GM23338 (cell line): Measurements from ENCODE around the gene BRAF. TPM values are rescaled to one million over a fixed set of nuclear protein-coding genes. Genes with fewer than 3 reads are reported as not detected.

ENCODE experiments used
- ATAC-seq: fragments of 200-7000 bp; cut with Tn5 transposase; 3 replicates; pipeline ENCODE4 v1.9.1; 2020
- DNase-seq: peaks from one replicate; pipeline ENCODE4 v3.0.0-alpha.2; 2015; ENCODE audit warnings: low spot score
- H2AFZ ChIP-seq: fragments of 200-600 bp; sonication (generic); 2 replicates; pipeline ENCODE4 v1.8.0; 2016; ENCODE audit warnings: antibody characterized with exemption, mild to moderate bottlenecking, moderate library complexity
- H3F3A ChIP-seq: fragments of 200-600 bp; sonication (generic); replicated peaks from 2 replicates; pipeline ENCODE4 v1.8.0; 2017; ENCODE audit warnings: antibody characterized with exemption, mixed run types, low read depth
- H3K27ac ChIP-seq: fragments of 200-600 bp; sonication (generic); 2 replicates; pipeline ENCODE4 v1.6.1; 2016; ENCODE audit warnings: low read depth
- H3K27me3 ChIP-seq: fragments of 200-600 bp; sonication (generic); 2 replicates; pipeline ENCODE4 v1.8.0; 2016; ENCODE audit warnings: mild to moderate bottlenecking, mixed run types, moderate library complexity; ENCODE audit not compliant: insufficient read depth
- H3K36me3 ChIP-seq: fragments of 200-600 bp; sonication (generic); 2 replicates; pipeline ENCODE4 v1.8.0; 2016; ENCODE audit warnings: mild to moderate bottlenecking; ENCODE audit not compliant: insufficient read depth
- H3K4me1 ChIP-seq: fragments of 200-600 bp; sonication (generic); 2 replicates; pipeline ENCODE4 v1.8.0; 2016; ENCODE audit warnings: mild to moderate bottlenecking, moderate library complexity; ENCODE audit not compliant: insufficient read depth
- H3K4me2 ChIP-seq: fragments of 200-600 bp; sonication (generic); 2 replicates; pipeline ENCODE4 v1.7.1; 2017; ENCODE audit warnings: mixed run types
- H3K4me3 ChIP-seq: fragments of 200-600 bp; sonication (generic); 2 replicates; pipeline ENCODE4 v1.6.1; 2016; ENCODE audit warnings: mixed run types
- H3K79me2 ChIP-seq: fragments of 200-600 bp; sonication (generic); replicated peaks from 2 replicates; pipeline ENCODE4 v1.8.0; 2017; ENCODE audit warnings: mild to moderate bottlenecking; ENCODE audit not compliant: insufficient read depth
- H3K9me2 ChIP-seq: fragments of 200-600 bp; sonication (generic); 2 replicates; pipeline ENCODE4 v1.8.0; 2017; ENCODE audit not compliant: insufficient read depth
- H4K20me1 ChIP-seq: fragments of 200-600 bp; sonication (generic); replicated peaks from 2 replicates; pipeline ENCODE4 v1.8.0; 2017; ENCODE audit warnings: mild to moderate bottlenecking; ENCODE audit not compliant: insufficient read depth
- H3K27ac Mint-ChIP-seq: 2 replicates; pipeline ENCODE4 v1.8.0; 2020; ENCODE audit warnings: inconsistent platforms, mild to moderate bottlenecking, moderate library complexity, mixed read lengths
- H3K27me3 Mint-ChIP-seq: 3 replicates; pipeline ENCODE4 v1.8.0; 2022; ENCODE audit warnings: low read depth, mild to moderate bottlenecking, moderate library complexity, mixed read lengths, inconsistent platforms; ENCODE audit not compliant: insufficient read depth, poor library complexity
- H3K36me3 Mint-ChIP-seq: 3 replicates; pipeline ENCODE4 v1.8.0; 2021; ENCODE audit warnings: low read depth, mild to moderate bottlenecking, inconsistent platforms, moderate library complexity, mixed read lengths
- H3K4me1 Mint-ChIP-seq: 3 replicates; pipeline ENCODE4 v1.8.0; 2020; ENCODE audit warnings: mild to moderate bottlenecking, inconsistent platforms, mixed read lengths
- H3K4me3 Mint-ChIP-seq: 3 replicates; pipeline ENCODE4 v1.8.0; 2021; ENCODE audit warnings: moderate library complexity, mild to moderate bottlenecking, inconsistent platforms, mixed read lengths
- H3K9me3 Mint-ChIP-seq: 3 replicates; pipeline ENCODE4 v1.8.0; 2020; ENCODE audit warnings: moderate library complexity, mild to moderate bottlenecking, inconsistent platforms, mixed read lengths
- CREB1 ChIP-seq: fragments of 250-450 bp; sonication (Bioruptor Pico); IDR thresholded peaks from 2 replicates; pipeline ENCODE4 v1.5.0; 2020; ENCODE audit warnings: low read depth, mild to moderate bottlenecking, moderate library complexity
- EZH2 ChIP-seq: fragments of 200-600 bp; sonication (generic); IDR thresholded peaks from one replicate; pipeline ENCODE4 v1.8.0; 2017; ENCODE audit warnings: antibody characterized with exemption, mild to moderate bottlenecking, low read depth; ENCODE audit not compliant: unreplicated experiment
- JUNB ChIP-seq: IDR thresholded peaks from one replicate; pipeline ENCODE4 v1.6.1; 2016; ENCODE audit warnings: antibody characterized with exemption; ENCODE audit not compliant: unreplicated experiment
- NANOG ChIP-seq: IDR thresholded peaks from 2 replicates; pipeline ENCODE4 v1.6.1; 2016; ENCODE audit warnings: antibody characterized with exemption, borderline replicate concordance
- POLR2AphosphoS5 ChIP-seq: IDR thresholded peaks from 2 replicates; pipeline ENCODE4 v1.6.1; 2016; ENCODE audit warnings: antibody characterized with exemption, low read depth
- STAT1 ChIP-seq: IDR thresholded peaks from one replicate; pipeline ENCODE4 v1.6.1; 2016; ENCODE audit warnings: antibody characterized with exemption; ENCODE audit not compliant: unreplicated experiment
- ZNF114 ChIP-seq: fragments of 250-450 bp; sonication (Bioruptor Pico); IDR thresholded peaks from 2 replicates; pipeline ENCODE4 v1.5.0; 2020; ENCODE audit warnings: mild to moderate bottlenecking, moderate library complexity
- ZNF331 ChIP-seq: fragments of 250-450 bp; sonication (Bioruptor Pico); IDR thresholded peaks from 2 replicates; pipeline ENCODE4 v1.5.0; 2020; ENCODE audit warnings: low read depth, mild to moderate bottlenecking, moderate library complexity
- polyA plus RNA-seq: library from polyadenylated mRNA; unstranded; fragments of >200 nt; fragmentation: Nextera tagmentation; extraction: Ambion mirVana; gene quantifications from 2 replicates; pipeline ENCODE4 v1.2.1, GENCODE V29; 2016
- total RNA-seq: library from RNA; depleted of rRNA; stranded (reverse); fragments of >200 nt; shearing (Covaris generic); gene quantifications from 2 replicates; pipeline ENCODE4 v1.2.3, GENCODE V29; 2014
- TF ChIP-seq, protein P1 (sequence below): IDR thresholded peaks from 2 replicates; pipeline ENCODE4 v1.6.1; 2016; ENCODE audit warnings: antibody characterized with exemption
- TF ChIP-seq, protein P2 (sequence below), 2 experiments: fragments of 200-600 bp in 1 of 2; sonication (generic) in 1 of 2; conservative IDR thresholded peaks; 2 replicates each; pipeline versions ENCODE4 v1.5.1 to v1.6.1; 2016 to 2017; ENCODE audit warnings: antibody characterized with exemption in 2 of 2, low read depth in 2 of 2, mild to moderate bottlenecking in 2 of 2, moderate library complexity in 1 of 2
- TF ChIP-seq, protein P3 (sequence below): fragments of 250-450 bp; sonication (Bioruptor Pico); IDR thresholded peaks from 2 replicates; pipeline ENCODE4 v1.5.0; 2020; ENCODE audit warnings: mild to moderate bottlenecking, moderate library complexity
- TF ChIP-seq, protein P4 (sequence below): IDR thresholded peaks from one replicate; pipeline ENCODE4 v1.6.1; 2018; ENCODE audit warnings: antibody characterized with exemption; ENCODE audit not compliant: unreplicated experiment

BRAF gene
- total and polyA plus RNA-seq, 2 experiments from 2014 or later = 14.6 to 36.8 TPM

DNA sequence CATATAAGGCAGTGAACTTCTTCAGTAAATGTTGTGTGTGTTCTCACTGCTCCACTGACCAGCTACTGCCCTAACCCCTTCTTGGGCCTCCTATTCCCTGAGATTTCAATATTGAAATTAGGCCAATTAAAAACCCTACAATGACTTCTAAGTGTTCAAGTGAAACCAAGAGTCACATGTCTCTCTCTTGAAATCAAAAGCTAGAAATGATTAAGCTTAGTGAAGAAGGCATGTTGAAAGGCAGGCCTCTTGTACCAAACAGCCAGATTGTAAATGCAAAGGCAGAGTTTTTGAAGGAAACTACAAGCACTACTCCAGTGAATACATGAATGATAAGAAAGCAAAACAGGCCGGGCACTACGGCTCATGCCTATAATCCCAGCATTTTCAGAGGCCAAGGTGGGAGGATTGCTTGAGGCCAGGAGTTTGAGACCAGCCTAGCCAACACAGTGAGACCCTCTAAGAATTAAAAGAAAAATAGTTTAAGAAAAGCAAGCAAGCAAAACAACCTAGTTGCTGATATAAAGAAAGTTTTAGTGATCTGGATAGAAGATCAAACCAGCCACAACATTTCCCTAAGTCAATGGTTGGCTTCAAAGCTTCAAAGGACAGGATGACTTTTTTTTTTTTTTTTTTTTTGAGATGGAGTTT lies 22.3 kb downstream of the BRAF start:
- H4K20me1 ChIP-seq = peaks cover 13% of the 10 kb centered on the region
- no peak overlapping the region for H3K4me3 ChIP-seq
- TF ChIP-seq, protein P1, sequence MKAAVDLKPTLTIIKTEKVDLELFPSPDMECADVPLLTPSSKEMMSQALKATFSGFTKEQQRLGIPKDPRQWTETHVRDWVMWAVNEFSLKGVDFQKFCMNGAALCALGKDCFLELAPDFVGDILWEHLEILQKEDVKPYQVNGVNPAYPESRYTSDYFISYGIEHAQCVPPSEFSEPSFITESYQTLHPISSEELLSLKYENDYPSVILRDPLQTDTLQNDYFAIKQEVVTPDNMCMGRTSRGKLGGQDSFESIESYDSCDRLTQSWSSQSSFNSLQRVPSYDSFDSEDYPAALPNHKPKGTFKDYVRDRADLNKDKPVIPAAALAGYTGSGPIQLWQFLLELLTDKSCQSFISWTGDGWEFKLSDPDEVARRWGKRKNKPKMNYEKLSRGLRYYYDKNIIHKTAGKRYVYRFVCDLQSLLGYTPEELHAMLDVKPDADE = no peak
- TF ChIP-seq POLR2AphosphoS5 (no peak), NANOG (no peak), STAT1 (no peak), ZNF114 (CRISPR knock-in tag) (no peak), CREB1 (CRISPR knock-in tag) (no peak), EZH2 (no peak), ZNF331 (CRISPR knock-in tag) (no peak), JUNB (no peak)
- TF ChIP-seq, protein P2, sequence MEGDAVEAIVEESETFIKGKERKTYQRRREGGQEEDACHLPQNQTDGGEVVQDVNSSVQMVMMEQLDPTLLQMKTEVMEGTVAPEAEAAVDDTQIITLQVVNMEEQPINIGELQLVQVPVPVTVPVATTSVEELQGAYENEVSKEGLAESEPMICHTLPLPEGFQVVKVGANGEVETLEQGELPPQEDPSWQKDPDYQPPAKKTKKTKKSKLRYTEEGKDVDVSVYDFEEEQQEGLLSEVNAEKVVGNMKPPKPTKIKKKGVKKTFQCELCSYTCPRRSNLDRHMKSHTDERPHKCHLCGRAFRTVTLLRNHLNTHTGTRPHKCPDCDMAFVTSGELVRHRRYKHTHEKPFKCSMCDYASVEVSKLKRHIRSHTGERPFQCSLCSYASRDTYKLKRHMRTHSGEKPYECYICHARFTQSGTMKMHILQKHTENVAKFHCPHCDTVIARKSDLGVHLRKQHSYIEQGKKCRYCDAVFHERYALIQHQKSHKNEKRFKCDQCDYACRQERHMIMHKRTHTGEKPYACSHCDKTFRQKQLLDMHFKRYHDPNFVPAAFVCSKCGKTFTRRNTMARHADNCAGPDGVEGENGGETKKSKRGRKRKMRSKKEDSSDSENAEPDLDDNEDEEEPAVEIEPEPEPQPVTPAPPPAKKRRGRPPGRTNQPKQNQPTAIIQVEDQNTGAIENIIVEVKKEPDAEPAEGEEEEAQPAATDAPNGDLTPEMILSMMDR (conservative IDR thresholded peaks at IDR 0.05; ENCODE audit: low read depth in 2 of 2) = no peak
- TF ChIP-seq, protein P3, sequence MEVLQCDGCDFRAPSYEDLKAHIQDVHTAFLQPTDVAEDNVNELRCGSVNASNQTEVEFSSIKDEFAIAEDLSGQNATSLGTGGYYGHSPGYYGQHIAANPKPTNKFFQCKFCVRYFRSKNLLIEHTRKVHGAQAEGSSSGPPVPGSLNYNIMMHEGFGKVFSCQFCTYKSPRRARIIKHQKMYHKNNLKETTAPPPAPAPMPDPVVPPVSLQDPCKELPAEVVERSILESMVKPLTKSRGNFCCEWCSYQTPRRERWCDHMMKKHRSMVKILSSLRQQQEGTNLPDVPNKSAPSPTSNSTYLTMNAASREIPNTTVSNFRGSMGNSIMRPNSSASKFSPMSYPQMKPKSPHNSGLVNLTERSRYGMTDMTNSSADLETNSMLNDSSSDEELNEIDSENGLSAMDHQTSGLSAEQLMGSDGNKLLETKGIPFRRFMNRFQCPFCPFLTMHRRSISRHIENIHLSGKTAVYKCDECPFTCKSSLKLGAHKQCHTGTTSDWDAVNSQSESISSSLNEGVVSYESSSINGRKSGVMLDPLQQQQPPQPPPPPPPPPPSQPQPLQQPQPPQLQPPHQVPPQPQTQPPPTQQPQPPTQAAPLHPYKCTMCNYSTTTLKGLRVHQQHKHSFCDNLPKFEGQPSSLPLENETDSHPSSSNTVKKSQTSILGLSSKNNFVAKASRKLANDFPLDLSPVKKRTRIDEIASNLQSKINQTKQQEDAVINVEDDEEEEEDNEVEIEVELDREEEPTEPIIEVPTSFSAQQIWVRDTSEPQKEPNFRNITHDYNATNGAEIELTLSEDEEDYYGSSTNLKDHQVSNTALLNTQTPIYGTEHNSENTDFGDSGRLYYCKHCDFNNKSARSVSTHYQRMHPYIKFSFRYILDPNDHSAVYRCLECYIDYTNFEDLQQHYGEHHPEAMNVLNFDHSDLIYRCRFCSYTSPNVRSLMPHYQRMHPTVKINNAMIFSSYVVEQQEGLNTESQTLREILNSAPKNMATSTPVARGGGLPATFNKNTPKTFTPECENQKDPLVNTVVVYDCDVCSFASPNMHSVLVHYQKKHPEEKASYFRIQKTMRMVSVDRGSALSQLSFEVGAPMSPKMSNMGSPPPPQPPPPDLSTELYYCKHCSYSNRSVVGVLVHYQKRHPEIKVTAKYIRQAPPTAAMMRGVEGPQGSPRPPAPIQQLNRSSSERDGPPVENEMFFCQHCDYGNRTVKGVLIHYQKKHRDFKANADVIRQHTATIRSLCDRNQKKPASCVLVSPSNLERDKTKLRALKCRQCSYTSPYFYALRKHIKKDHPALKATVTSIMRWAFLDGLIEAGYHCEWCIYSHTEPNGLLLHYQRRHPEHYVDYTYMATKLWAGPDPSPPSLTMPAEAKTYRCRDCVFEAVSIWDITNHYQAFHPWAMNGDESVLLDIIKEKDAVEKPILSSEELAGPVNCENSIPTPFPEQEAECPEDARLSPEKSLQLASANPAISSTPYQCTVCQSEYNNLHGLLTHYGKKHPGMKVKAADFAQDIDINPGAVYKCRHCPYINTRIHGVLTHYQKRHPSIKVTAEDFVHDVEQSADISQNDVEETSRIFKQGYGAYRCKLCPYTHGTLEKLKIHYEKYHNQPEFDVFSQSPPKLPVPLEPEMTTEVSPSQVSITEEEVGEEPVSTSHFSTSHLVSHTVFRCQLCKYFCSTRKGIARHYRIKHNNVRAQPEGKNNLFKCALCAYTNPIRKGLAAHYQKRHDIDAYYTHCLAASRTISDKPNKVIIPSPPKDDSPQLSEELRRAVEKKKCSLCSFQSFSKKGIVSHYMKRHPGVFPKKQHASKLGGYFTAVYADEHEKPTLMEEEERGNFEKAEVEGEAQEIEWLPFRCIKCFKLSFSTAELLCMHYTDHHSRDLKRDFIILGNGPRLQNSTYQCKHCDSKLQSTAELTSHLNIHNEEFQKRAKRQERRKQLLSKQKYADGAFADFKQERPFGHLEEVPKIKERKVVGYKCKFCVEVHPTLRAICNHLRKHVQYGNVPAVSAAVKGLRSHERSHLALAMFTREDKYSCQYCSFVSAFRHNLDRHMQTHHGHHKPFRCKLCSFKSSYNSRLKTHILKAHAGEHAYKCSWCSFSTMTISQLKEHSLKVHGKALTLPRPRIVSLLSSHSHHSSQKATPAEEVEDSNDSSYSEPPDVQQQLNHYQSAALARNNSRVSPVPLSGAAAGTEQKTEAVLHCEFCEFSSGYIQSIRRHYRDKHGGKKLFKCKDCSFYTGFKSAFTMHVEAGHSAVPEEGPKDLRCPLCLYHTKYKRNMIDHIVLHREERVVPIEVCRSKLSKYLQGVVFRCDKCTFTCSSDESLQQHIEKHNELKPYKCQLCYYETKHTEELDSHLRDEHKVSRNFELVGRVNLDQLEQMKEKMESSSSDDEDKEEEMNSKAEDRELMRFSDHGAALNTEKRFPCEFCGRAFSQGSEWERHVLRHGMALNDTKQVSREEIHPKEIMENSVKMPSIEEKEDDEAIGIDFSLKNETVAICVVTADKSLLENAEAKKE = no peak
- TF ChIP-seq, protein P4, sequence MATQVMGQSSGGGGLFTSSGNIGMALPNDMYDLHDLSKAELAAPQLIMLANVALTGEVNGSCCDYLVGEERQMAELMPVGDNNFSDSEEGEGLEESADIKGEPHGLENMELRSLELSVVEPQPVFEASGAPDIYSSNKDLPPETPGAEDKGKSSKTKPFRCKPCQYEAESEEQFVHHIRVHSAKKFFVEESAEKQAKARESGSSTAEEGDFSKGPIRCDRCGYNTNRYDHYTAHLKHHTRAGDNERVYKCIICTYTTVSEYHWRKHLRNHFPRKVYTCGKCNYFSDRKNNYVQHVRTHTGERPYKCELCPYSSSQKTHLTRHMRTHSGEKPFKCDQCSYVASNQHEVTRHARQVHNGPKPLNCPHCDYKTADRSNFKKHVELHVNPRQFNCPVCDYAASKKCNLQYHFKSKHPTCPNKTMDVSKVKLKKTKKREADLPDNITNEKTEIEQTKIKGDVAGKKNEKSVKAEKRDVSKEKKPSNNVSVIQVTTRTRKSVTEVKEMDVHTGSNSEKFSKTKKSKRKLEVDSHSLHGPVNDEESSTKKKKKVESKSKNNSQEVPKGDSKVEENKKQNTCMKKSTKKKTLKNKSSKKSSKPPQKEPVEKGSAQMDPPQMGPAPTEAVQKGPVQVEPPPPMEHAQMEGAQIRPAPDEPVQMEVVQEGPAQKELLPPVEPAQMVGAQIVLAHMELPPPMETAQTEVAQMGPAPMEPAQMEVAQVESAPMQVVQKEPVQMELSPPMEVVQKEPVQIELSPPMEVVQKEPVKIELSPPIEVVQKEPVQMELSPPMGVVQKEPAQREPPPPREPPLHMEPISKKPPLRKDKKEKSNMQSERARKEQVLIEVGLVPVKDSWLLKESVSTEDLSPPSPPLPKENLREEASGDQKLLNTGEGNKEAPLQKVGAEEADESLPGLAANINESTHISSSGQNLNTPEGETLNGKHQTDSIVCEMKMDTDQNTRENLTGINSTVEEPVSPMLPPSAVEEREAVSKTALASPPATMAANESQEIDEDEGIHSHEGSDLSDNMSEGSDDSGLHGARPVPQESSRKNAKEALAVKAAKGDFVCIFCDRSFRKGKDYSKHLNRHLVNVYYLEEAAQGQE = no peak
- peaks cover 17% of the 10 kb centered on the region for H3K36me3 Mint-ChIP-seq
- no peaks in the 10 kb centered on the region for H3K36me3 ChIP-seq
- H3K9me3 Mint-ChIP-seq = peaks cover 2% of the 10 kb centered on the region; the same call in 2 of the 3 replicates
- no peaks in the 10 kb centered on the region for H3F3A ChIP-seq
- no peak overlapping the region for H2AFZ ChIP-seq
- H3K4me3 Mint-ChIP-seq = no peak overlapping the region
- no peaks in the 10 kb centered on the region for H3K27me3 Mint-ChIP-seq
- DNase-seq (no peak), ATAC-seq (no peak)
- H3K27ac ChIP-seq = no peak overlapping the region
- peaks cover 95% of the 10 kb centered on the region for H3K79me2 ChIP-seq
- H3K27me3 ChIP-seq = no peaks in the 10 kb centered on the region
- peaks cover 25% of the 10 kb centered on the region for H3K4me1 Mint-ChIP-seq
- H3K9me2 ChIP-seq = no peaks in the 10 kb centered on the region
- no peak overlapping the region for H3K4me2 ChIP-seq
- no peak overlapping the region for H3K27ac Mint-ChIP-seq
- peaks cover 18% of the 10 kb centered on the region for H3K4me1 ChIP-seq
